ENCODE data around the gene ZNF70. TPM values are rescaled to one million over a fixed set of nuclear protein-coding genes. Genes with fewer than 3 reads are reported as not detected.

ZNF70 gene
- total and polyA plus RNA-seq, 2 of the 13 experiments (the other 11 are each of a cell fraction or from before 2014, with no cell fraction given), result 0.62 to 3.6 TPM

DNA sequence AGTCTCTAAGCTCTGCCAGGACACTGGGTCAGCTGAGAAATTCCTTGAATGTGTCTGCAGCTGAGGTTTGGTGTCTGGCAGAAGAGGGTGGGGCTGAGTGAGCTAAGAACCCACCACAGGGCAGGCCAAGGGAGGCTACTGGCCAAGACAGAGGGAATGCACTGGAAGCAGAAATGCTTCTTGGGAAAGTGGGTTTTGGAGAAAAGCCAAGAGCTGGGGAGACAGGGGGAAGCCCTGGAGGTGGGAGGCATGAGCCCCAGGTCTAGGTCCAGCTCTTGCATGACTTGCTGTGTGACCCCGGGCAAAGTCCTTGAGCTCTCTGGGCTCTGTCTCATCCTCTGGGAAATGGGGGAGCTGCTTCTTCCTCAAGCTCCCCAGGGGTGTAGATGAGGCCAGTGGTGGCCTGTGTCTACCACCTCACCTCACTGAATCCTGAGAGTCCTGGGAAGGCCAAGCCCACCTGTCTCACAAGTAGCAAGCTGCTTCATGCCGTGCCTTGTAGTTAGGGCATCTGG lies 24.1 kb upstream of the ZNF70 start (continued):
- TF ChIP-seq ZBTB1 (CRISPR knock-in tag; IDR thresholded peaks at IDR 0.05; ENCODE audit: borderline replicate concordance), result no peak
- TF ChIP-seq KDM2A (CRISPR knock-in tag; IDR thresholded peaks at IDR 0.05; ENCODE audit: borderline replicate concordance, low read depth), result no peak
- 0 out of 2 replicates have a peak, but pooled peaks have one; percentile 11 for TF ChIP-seq CBX5 (CRISPR knock-in tag; IDR thresholded peaks at IDR 0.05; ENCODE audit: borderline replicate concordance)
- no peak for TF ChIP-seq ZNF333 (CRISPR knock-in tag; IDR thresholded peaks at IDR 0.05; ENCODE audit: borderline replicate concordance)
- no peak for TF ChIP-seq ZFP90 (CRISPR knock-in tag; IDR thresholded peaks at IDR 0.05; ENCODE audit: borderline replicate concordance)
- peak; percentile 99 for TF ChIP-seq ZNF768 (CRISPR knock-in tag; IDR thresholded peaks at IDR 0.05)
- TF ChIP-seq ATAD3A (CRISPR knock-in tag; IDR thresholded peaks at IDR 0.05), result no peak
- TF ChIP-seq ZNF550 (CRISPR knock-in tag; IDR thresholded peaks at IDR 0.05; ENCODE audit: borderline replicate concordance), result no peak
- peak; percentile 41; the same call in 1 of the 2 replicates for TF ChIP-seq HNF4A (CRISPR knock-in tag; IDR thresholded peaks at IDR 0.05)
- TF ChIP-seq SAFB2 (CRISPR knock-in tag; IDR thresholded peaks at IDR 0.05; ENCODE audit: borderline replicate concordance, low read depth), result no peak
- TF ChIP-seq ZNF724P (CRISPR knock-in tag; IDR thresholded peaks at IDR 0.05; ENCODE audit: borderline replicate concordance), result no peak
- TF ChIP-seq, protein P1, sequence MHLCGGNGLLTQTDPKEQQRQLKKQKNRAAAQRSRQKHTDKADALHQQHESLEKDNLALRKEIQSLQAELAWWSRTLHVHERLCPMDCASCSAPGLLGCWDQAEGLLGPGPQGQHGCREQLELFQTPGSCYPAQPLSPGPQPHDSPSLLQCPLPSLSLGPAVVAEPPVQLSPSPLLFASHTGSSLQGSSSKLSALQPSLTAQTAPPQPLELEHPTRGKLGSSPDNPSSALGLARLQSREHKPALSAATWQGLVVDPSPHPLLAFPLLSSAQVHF (CRISPR knock-in tag; IDR thresholded peaks at IDR 0.05), result no peak
- no peak for TF ChIP-seq ZNF570 (CRISPR knock-in tag; IDR thresholded peaks at IDR 0.05; ENCODE audit: borderline replicate concordance)
- TF ChIP-seq KLF13 (CRISPR knock-in tag; IDR thresholded peaks at IDR 0.05), result no peak
- no peak for TF ChIP-seq ZNF569 (CRISPR knock-in tag; IDR thresholded peaks at IDR 0.05; ENCODE audit: borderline replicate concordance)
- TF ChIP-seq, protein P2, sequence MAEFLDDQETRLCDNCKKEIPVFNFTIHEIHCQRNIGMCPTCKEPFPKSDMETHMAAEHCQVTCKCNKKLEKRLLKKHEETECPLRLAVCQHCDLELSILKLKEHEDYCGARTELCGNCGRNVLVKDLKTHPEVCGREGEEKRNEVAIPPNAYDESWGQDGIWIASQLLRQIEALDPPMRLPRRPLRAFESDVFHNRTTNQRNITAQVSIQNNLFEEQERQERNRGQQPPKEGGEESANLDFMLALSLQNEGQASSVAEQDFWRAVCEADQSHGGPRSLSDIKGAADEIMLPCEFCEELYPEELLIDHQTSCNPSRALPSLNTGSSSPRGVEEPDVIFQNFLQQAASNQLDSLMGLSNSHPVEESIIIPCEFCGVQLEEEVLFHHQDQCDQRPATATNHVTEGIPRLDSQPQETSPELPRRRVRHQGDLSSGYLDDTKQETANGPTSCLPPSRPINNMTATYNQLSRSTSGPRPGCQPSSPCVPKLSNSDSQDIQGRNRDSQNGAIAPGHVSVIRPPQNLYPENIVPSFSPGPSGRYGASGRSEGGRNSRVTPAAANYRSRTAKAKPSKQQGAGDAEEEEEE (CRISPR knock-in tag; IDR thresholded peaks at IDR 0.05; ENCODE audit: borderline replicate concordance), result no peak
- no peak for TF ChIP-seq ZNF225 (CRISPR knock-in tag; IDR thresholded peaks at IDR 0.05)
- no peak for TF ChIP-seq SRSF1 (optimal IDR thresholded peaks at IDR 0.05; ENCODE audit: low read depth, low read length)
- TF ChIP-seq ZNF709 (CRISPR knock-in tag; IDR thresholded peaks at IDR 0.05), result no peak
- no peak for TF ChIP-seq ATF7-NPFF (CRISPR knock-in tag; IDR thresholded peaks at IDR 0.05; ENCODE audit: low read depth)
- TF ChIP-seq, protein P3, sequence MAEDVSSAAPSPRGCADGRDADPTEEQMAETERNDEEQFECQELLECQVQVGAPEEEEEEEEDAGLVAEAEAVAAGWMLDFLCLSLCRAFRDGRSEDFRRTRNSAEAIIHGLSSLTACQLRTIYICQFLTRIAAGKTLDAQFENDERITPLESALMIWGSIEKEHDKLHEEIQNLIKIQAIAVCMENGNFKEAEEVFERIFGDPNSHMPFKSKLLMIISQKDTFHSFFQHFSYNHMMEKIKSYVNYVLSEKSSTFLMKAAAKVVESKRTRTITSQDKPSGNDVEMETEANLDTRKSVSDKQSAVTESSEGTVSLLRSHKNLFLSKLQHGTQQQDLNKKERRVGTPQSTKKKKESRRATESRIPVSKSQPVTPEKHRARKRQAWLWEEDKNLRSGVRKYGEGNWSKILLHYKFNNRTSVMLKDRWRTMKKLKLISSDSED (CRISPR knock-in tag; IDR thresholded peaks at IDR 0.05), result no peak
- no peak for TF ChIP-seq ZNF253 (CRISPR knock-in tag; IDR thresholded peaks at IDR 0.05; ENCODE audit: borderline replicate concordance)
- TF ChIP-seq RXRB (CRISPR knock-in tag; IDR thresholded peaks at IDR 0.05; ENCODE audit: borderline replicate concordance), result no peak
- TF ChIP-seq, protein P4, sequence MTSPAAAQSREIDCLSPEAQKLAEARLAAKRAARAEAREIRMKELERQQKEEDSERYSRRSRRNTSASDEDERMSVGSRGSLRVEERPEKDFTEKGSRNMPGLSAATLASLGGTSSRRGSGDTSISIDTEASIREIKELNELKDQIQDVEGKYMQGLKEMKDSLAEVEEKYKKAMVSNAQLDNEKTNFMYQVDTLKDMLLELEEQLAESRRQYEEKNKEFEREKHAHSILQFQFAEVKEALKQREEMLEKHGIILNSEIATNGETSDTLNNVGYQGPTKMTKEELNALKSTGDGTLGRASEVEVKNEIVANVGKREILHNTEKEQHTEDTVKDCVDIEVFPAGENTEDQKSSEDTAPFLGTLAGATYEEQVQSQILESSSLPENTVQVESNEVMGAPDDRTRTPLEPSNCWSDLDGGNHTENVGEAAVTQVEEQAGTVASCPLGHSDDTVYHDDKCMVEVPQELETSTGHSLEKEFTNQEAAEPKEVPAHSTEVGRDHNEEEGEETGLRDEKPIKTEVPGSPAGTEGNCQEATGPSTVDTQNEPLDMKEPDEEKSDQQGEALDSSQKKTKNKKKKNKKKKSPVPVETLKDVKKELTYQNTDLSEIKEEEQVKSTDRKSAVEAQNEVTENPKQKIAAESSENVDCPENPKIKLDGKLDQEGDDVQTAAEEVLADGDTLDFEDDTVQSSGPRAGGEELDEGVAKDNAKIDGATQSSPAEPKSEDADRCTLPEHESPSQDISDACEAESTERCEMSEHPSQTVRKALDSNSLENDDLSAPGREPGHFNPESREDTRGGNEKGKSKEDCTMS (CRISPR knock-in tag; conservative IDR thresholded peaks at IDR 0.05), result no peak
- no peak for TF ChIP-seq FOXK2 (IDR thresholded peaks at IDR 0.05)
